ENCODE measurements around the gene TMC5.

- TF ChIP-seq CTCF (conservative IDR thresholded peaks at IDR 0.05) (no peak), EZH2 (IDR thresholded peaks at IDR 0.05; ENCODE audit: low read depth) (no peak)
Observed at GRCh38 chr16:19380328-19380727, 37.4 kb upstream of the TMC5 start.
